Heart right ventricle (tissue), 16 donors: ENCODE data around the gene RHO. TPM values are rescaled to one million over a fixed set of nuclear protein-coding genes. Genes with fewer than 3 reads are reported as not detected.

Experiments used
- ATAC-seq, 8 donors: fragments of 200-7000 bp; cut with Tn5 transposase; one replicate each; pipeline ENCODE4 v1.9.1; 2020; ENCODE audit warnings: mild to moderate bottlenecking in 8 of 8, moderate library complexity in 8 of 8, moderate number of reproducible peaks in 1 of 8
- DNase-seq, 2 donors: peaks; one replicate each; pipeline ENCODE4 v3.0.0-alpha.2; 2020
- H3K27ac ChIP-seq, 10 donors: fragments of 200-600 bp; sonication (generic) in 2 of 10; one replicate each; pipeline versions ENCODE4 v1.5.0 to v1.8.0; 2020 to 2022; ENCODE audit warnings: mild to moderate bottlenecking in 3 of 10
- H3K27me3 ChIP-seq, 7 donors: fragments of 200-600 bp; one replicate each; pipeline ENCODE4 v1.8.0; 2021 to 2022; ENCODE audit warnings: mild to moderate bottlenecking in 2 of 7
- H3K36me3 ChIP-seq, 9 donors: fragments of 200-600 bp; sonication (generic) in 1 of 9; one replicate each; pipeline versions ENCODE4 v1.5.0 to v1.8.0; 2020 to 2022; ENCODE audit warnings: mild to moderate bottlenecking in 2 of 9
- H3K4me1 ChIP-seq, 9 donors: fragments of 200-600 bp; sonication (generic) in 1 of 9; one replicate each; pipeline versions ENCODE4 v1.5.0 to v1.8.0; 2020 to 2022; ENCODE audit warnings: mild to moderate bottlenecking in 4 of 9
- H3K4me3 ChIP-seq, 10 donors: fragments of 200-600 bp; sonication (generic) in 2 of 10; one replicate each; pipeline versions ENCODE4 v1.5.0 to v1.8.0; 2020 to 2022; ENCODE audit warnings: mild to moderate bottlenecking in 7 of 10, moderate library complexity in 2 of 10
- H3K9me3 ChIP-seq, 11 donors: fragments of 200-600 bp in 10 of 11; sonication (generic) in 2 of 11; one replicate each; pipeline versions ENCODE4 v1.5.0 to v1.8.0; 2013 to 2022; ENCODE audit warnings: mild to moderate bottlenecking in 2 of 11, control low read depth in 1 of 11, moderate library complexity in 1 of 11
- WGBS, 2 donors: extraction: QIAGEN DNeasy Blood & Tissue Kit; methylation state at CpG; one replicate each; pipeline ENCODE4 v1.1.7; 2013; ENCODE audit warnings: inconsistent platforms in 1 of 2; 5-methylcytosine and 5-hydroxymethylcytosine counted together
- intact Hi-C, 10 donors: fragments of 100-400 bp; cut with DNase I; formaldehyde crosslinking; loops; one replicate each; pipeline versions ENCODE4 v1.11.1 to v1.14.2; 2022
- polyA plus RNA-seq, 2 donors: library from polyadenylated mRNA; stranded (reverse); fragments of 200-250 nt; gene quantifications; one replicate each; pipeline ENCODE4 v1.2.3, GENCODE V29; 2013
- total RNA-seq, 10 donors: library from RNA; stranded (reverse); fragmentation: NEBNext Ultra II Directional in 3 of 10; extraction: Animal tissue kit (Norgen Biotek cat#: 25700) in 3 of 10; gene quantifications; one replicate each; pipeline versions ENCODE4 v1.2.1 to v1.2.4, GENCODE V29; 2021 to 2023
- TF ChIP-seq, protein P1 (sequence below), 9 donors: fragments of 200-600 bp; sonication (generic) in 2 of 9; IDR thresholded peaks; one replicate each; pipeline versions ENCODE4 v1.5.0 to v1.8.0; 2021 to 2022; ENCODE audit warnings: antibody characterized with exemption in 9 of 9, mild to moderate bottlenecking in 5 of 9, moderate library complexity in 1 of 9
- donor health status: Arrhythmogenic right ventricular cardiomyopathy.
- donor health status: ischemic (EF 13 %, LVEDD 7.1; RV severe dilation, severe dysfunction).
- donor health status: healthy with polysubstance abuse.
- donor health status: DM: no; HTN: yes; CAD: no.
- donor health status: DM: no; HTN: no; CAD: no.
- donor health status: ischemic (EF 25% LVEDD 6.9; RV normal size, moderate dysfunction).
- donor health status: ischemic (EF 25% LVEDD 5.7; RV mildly dilated, moderate dysfunction).
- donor health status: healthy.
- donor health status: DM: yes; HTN: yes; CAD: no.
- donor health status: Ischemic cardiomyopathy.
- donor health status: ischemic (EF 35%, LVEDD 5.7; RV mildly dilated, moderate dysfunction).
- donor health status: nonischemic (EF 11% LVEDD 7.7; RV severe dilation, severe dysfunction).
- donor health status: DM: yes; HTN: yes; CAD: no.
- donor health status: PGD.
- donor health status: ischemic (EF 29% LVEDD 5.4; RV normal size, mild dysfunction).
- donor health status: nonischemic (EF 23%, LVEDD 6.1; RV moderate dilation, normal function).

Gene RHO
- total and polyA plus RNA-seq, 12 donors, result not detected

DNA sequence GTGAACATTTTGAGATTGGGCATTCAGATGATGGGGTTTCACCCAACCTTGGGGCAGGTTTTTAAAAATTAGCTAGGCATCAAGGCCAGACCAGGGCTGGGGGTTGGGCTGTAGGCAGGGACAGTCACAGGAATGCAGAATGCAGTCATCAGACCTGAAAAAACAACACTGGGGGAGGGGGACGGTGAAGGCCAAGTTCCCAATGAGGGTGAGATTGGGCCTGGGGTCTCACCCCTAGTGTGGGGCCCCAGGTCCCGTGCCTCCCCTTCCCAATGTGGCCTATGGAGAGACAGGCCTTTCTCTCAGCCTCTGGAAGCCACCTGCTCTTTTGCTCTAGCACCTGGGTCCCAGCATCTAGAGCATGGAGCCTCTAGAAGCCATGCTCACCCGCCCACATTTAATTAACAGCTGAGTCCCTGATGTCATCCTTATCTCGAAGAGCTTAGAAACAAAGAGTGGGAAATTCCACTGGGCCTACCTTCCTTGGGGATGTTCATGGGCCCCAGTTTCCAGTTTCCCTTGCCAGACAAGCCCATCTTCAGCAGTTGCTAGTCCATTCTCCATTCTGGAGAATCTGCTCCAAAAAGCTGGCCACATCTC is 6.1 kb downstream of the RHO start:
- no peak overlapping the region for H3K4me3 ChIP-seq
- ATAC-seq (no peak), DNase-seq (no peak)
- TF ChIP-seq, protein P1, sequence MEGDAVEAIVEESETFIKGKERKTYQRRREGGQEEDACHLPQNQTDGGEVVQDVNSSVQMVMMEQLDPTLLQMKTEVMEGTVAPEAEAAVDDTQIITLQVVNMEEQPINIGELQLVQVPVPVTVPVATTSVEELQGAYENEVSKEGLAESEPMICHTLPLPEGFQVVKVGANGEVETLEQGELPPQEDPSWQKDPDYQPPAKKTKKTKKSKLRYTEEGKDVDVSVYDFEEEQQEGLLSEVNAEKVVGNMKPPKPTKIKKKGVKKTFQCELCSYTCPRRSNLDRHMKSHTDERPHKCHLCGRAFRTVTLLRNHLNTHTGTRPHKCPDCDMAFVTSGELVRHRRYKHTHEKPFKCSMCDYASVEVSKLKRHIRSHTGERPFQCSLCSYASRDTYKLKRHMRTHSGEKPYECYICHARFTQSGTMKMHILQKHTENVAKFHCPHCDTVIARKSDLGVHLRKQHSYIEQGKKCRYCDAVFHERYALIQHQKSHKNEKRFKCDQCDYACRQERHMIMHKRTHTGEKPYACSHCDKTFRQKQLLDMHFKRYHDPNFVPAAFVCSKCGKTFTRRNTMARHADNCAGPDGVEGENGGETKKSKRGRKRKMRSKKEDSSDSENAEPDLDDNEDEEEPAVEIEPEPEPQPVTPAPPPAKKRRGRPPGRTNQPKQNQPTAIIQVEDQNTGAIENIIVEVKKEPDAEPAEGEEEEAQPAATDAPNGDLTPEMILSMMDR (IDR thresholded peaks at IDR 0.05), result no peak
- H3K9me3 ChIP-seq, result no peaks in the 10 kb centered on the region
- H3K27ac ChIP-seq, result no peak overlapping the region
- no peaks in the 10 kb centered on the region for H3K36me3 ChIP-seq
- intact Hi-C loops, result no loop called here
- no peaks in the 10 kb centered on the region for H3K27me3 ChIP-seq
- WGBS, 2 donors, result 82 to 84% methylated on average over 4 of the region's 4 CpGs
- peaks cover 4 to 13% (median 6%) of the 10 kb centered on the region in 9 donors for H3K4me1 ChIP-seq

DNA sequence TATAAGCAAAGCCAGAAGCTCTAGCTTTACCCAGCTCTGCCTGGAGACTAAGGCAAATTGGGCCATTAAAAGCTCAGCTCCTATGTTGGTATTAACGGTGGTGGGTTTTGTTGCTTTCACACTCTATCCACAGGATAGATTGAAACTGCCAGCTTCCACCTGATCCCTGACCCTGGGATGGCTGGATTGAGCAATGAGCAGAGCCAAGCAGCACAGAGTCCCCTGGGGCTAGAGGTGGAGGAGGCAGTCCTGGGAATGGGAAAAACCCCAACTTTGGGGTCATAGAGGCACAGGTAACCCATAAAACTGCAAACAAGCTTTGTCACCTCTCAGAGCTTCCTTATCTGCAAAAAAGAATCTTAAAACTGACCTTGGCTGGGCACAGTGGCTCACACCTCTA is 6.6 kb downstream of the RHO start:
- Histone ChIP-seq H3K36me3 (no peaks in the 10 kb centered on the region), H3K4me1 (peaks cover 0 to 7% (median under 1%) of the 10 kb centered on the region in 9 donors), H3K9me3 (no peaks in the 10 kb centered on the region), H3K4me3 (no peak overlapping the region), H3K27me3 (no peaks in the 10 kb centered on the region), H3K27ac (no peak overlapping the region)
- TF ChIP-seq, protein P1 (IDR thresholded peaks at IDR 0.05), result no peak
- ATAC-seq, result no peak
- DNase-seq, result no peak
- intact Hi-C loops, result no loop called here
- 94% methylated on average over 1 of the region's 1 CpG for WGBS, 2 donors

DNA sequence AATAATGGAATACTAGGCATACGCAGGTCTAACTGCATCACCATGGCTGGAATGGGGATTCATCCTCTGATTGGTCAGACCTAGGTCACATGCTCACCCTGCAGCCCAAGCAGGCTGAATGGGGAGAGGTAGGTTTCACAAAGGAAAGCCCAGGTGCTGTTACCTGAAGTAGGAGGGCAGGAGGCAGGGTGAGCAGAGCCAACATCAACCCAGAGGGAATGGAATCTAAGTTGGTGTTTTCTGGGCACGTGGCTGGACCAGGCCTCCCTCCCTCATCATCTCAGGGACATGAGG is 7.9 kb downstream of the RHO start:
- Histone ChIP-seq H3K4me1 (peaks cover 0 to 6% (median 0%) of the 10 kb centered on the region in 9 donors), H3K27me3 (no peaks in the 10 kb centered on the region), H3K36me3 (no peaks in the 10 kb centered on the region), H3K27ac (no peak overlapping the region), H3K4me3 (no peak overlapping the region), H3K9me3 (no peaks in the 10 kb centered on the region)
- TF ChIP-seq, protein P1 (IDR thresholded peaks at IDR 0.05), result no peak
- no peak for ATAC-seq
- WGBS, 2 donors, result 77 to 79% methylated on average over 2 of the region's 2 CpGs
- intact Hi-C loops, result no loop called here
- DNase-seq, result no peak

GRCh38 chr3:129536804-129537203 is 8.4 kb downstream of the RHO start:
- H3K9me3 ChIP-seq, result no peaks in the 10 kb centered on the region
- peaks cover 0 to 6% (median 0%) of the 10 kb centered on the region in 9 donors for H3K4me1 ChIP-seq
- TF ChIP-seq, protein P1 (IDR thresholded peaks at IDR 0.05), result no peak
- H3K4me3 ChIP-seq, result no peak overlapping the region
- H3K36me3 ChIP-seq, result no peaks in the 10 kb centered on the region
- intact Hi-C loops, result no loop called here
- WGBS, 2 donors, result 89 to 90% methylated on average over 3 of the region's 3 CpGs
- no peaks in the 10 kb centered on the region for H3K27me3 ChIP-seq
- DNase-seq (no peak), ATAC-seq (no peak)
- H3K27ac ChIP-seq, result no peak overlapping the region
